HEK293 (cell line): ENCODE measurements around the gene FBXO9.

ENCODE experiments used
- CTCF ChIP-seq: fragments of 450-650 bp; formaldehyde crosslinking; IDR thresholded peaks from 2 replicates; pipeline ENCODE4 v1.5.1; 2016; ENCODE audit warnings: missing biosample characterization, missing genetic modification characterization
- HIC1 ChIP-seq: fragments of 450-650 bp; formaldehyde crosslinking; IDR thresholded peaks from 2 replicates; pipeline ENCODE4 v1.5.1; 2016; ENCODE audit warnings: missing biosample characterization, missing genetic modification characterization
- HOXC10 ChIP-seq: sonication (generic); formaldehyde crosslinking; IDR thresholded peaks from 2 replicates; pipeline ENCODE4 v1.8.1; 2023; ENCODE audit warnings: mild to moderate bottlenecking, missing genetic modification reagents
- KLF10 ChIP-seq: fragments of 450-650 bp; IDR thresholded peaks from 2 replicates; pipeline ENCODE4 v1.5.1; 2018; ENCODE audit warnings: missing biosample characterization, mild to moderate bottlenecking, missing genetic modification characterization
- SCRT2 ChIP-seq: fragments of 450-650 bp; formaldehyde crosslinking; IDR thresholded peaks from 2 replicates; pipeline ENCODE4 v1.5.1; 2016; ENCODE audit warnings: missing biosample characterization, missing genetic modification characterization
- TRIM28 ChIP-seq: IDR thresholded peaks from 2 replicates; pipeline ENCODE4 v1.6.1; 2011; ENCODE audit warnings: low read length, control low read depth, borderline replicate concordance
- ZBTB26 ChIP-seq: fragments of 450-650 bp; formaldehyde crosslinking; optimal IDR thresholded peaks from 2 replicates; pipeline ENCODE3; 2016; ENCODE audit warnings: missing biosample characterization, mild to moderate bottlenecking, missing genetic modification characterization
- ZFP3 ChIP-seq: fragments of 450-650 bp; formaldehyde crosslinking; IDR thresholded peaks from 2 replicates; pipeline ENCODE4 v1.5.1; 2016; ENCODE audit warnings: low read depth, missing biosample characterization, missing genetic modification characterization
- ZNF274 ChIP-seq, 2 experiments: fragments of 200-500 bp in 1 of 2; fragments of 450-650 bp in 1 of 2; sonication (Bioruptor generic) in 1 of 2; formaldehyde crosslinking in 1 of 2; IDR thresholded peaks; 2 replicates each; pipeline versions ENCODE4 v1.5.1 to v1.6.1; 2014 to 2016; ENCODE audit warnings: borderline replicate concordance in 1 of 2, inconsistent platforms in 1 of 2, low read length in 1 of 2, missing biosample characterization in 1 of 2, missing genetic modification characterization in 1 of 2
- ZNF354C ChIP-seq: fragments of 450-650 bp; formaldehyde crosslinking; IDR thresholded peaks from 2 replicates; pipeline ENCODE4 v1.5.1; 2016; ENCODE audit warnings: missing biosample characterization, missing genetic modification characterization, low read depth, borderline replicate concordance
- ZNF362 ChIP-seq: fragments of 450-650 bp; formaldehyde crosslinking; IDR thresholded peaks from 2 replicates; pipeline ENCODE4 v1.5.1; 2016; ENCODE audit warnings: missing biosample characterization, missing genetic modification characterization
- ZNF398 ChIP-seq: fragments of 450-650 bp; formaldehyde crosslinking; IDR thresholded peaks from 2 replicates; pipeline ENCODE4 v1.5.1; 2017; ENCODE audit warnings: missing biosample characterization, missing genetic modification characterization
- ZNF426 ChIP-seq: fragments of 450-650 bp; formaldehyde crosslinking; IDR thresholded peaks from 2 replicates; pipeline ENCODE4 v1.5.1; 2017; ENCODE audit warnings: missing biosample characterization, missing genetic modification characterization, mild to moderate bottlenecking, inconsistent platforms, moderate library complexity
- ZNF639 ChIP-seq: fragments of 450-650 bp; formaldehyde crosslinking; IDR thresholded peaks from 2 replicates; pipeline ENCODE4 v1.5.1; 2016; ENCODE audit warnings: missing biosample characterization, missing genetic modification characterization

- TF ChIP-seq ZBTB26 (tag by site-specific recombination) (no peak), HIC1 (no peak), ZNF426 (tag by site-specific recombination) (no peak), ZNF398 (tag by site-specific recombination) (no peak), ZFP3 (tag by site-specific recombination) (no peak), ZNF362 (no peak), CTCF (tag by site-specific recombination) (no peak), SCRT2 (tag by site-specific recombination) (no peak), TRIM28 (no peak), ZNF274 (IDR thresholded peaks at IDR 0.05; ENCODE audit: low read length) (no peak), ZNF274 (tag by site-specific recombination; IDR thresholded peaks at IDR 0.05; ENCODE audit: borderline replicate concordance) (no peak), ZNF639 (tag by site-specific recombination) (no peak), HOXC10 (no peak), KLF10 (tag by site-specific recombination) (no peak), ZNF354C (tag by site-specific recombination) (no peak)
These were observed 38.0 kb upstream of the FBXO9 start for GRCh38 chr6:53027131-53027718.
